HG03378 (cell line): ENCODE data around the gene BTBD7.

Experiments used
- ATAC-seq: cut with Tn5 transposase; IDR thresholded peaks from one replicate; pipeline ENCODE4 v1.9.1; 2021; ENCODE audit warnings: mild to moderate bottlenecking, moderate library complexity; ENCODE audit not compliant: unreplicated experiment

BTBD7 gene

GRCh38 chr14:93305725-93306418, 27.0 kb downstream of the BTBD7 start:
- ATAC-seq: no peak

GRCh38 chr14:93304771-93305170, 28.1 kb downstream of the BTBD7 start:
- ATAC-seq: no peak

- ATAC-seq: no peak
Observed at GRCh38 chr14:93303659-93304058, 29.2 kb downstream of the BTBD7 start.

GRCh38 chr14:93302688-93303581, 29.9 kb downstream of the BTBD7 start:
- ATAC-seq: no peak

GRCh38 chr14:93301821-93302447, 30.9 kb downstream of the BTBD7 start:
- no peak for ATAC-seq

- ATAC-seq: no peak
Observed at GRCh38 chr14:93299866-93300265, 33.0 kb downstream of the BTBD7 start.

- ATAC-seq: no peak
Observed at GRCh38 chr14:93299416-93299815, 33.4 kb downstream of the BTBD7 start.

- ATAC-seq: no peak
Observed at GRCh38 chr14:93295541-93296220, 37.2 kb downstream of the BTBD7 start.

GRCh38 chr14:93286212-93286890, 46.5 kb downstream of the BTBD7 start:
- ATAC-seq: no peak

GRCh38 chr14:93285044-93285443, 47.8 kb downstream of the BTBD7 start:
- ATAC-seq: no peak

GRCh38 chr14:93281937-93282336, 50.9 kb downstream of the BTBD7 start:
- ATAC-seq: no peak

GRCh38 chr14:93280743-93281142, 52.1 kb downstream of the BTBD7 start:
- no peak for ATAC-seq

GRCh38 chr14:93276031-93276716, 56.7 kb downstream of the BTBD7 start:
- ATAC-seq: no peak

GRCh38 chr14:93274055-93274806, 58.6 kb downstream of the BTBD7 start:
- no peak for ATAC-seq

GRCh38 chr14:93271111-93271510, 61.7 kb downstream of the BTBD7 start:
- no peak for ATAC-seq

- no peak for ATAC-seq
Observed at GRCh38 chr14:93269341-93270068, 63.3 kb downstream of the BTBD7 start.

GRCh38 chr14:93268406-93268805, 64.4 kb downstream of the BTBD7 start:
- ATAC-seq: no peak

GRCh38 chr14:93267149-93267711, 65.6 kb downstream of the BTBD7 start:
- ATAC-seq: no peak
